ENCODE data around the gene LPCAT2. TPM values are rescaled to one million over a fixed set of nuclear protein-coding genes. Genes with fewer than 3 reads are reported as not detected.

LPCAT2 gene
- total RNA-seq, 2 experiments from 2014 or later = 0.16 TPM; not detected in 1

- Mint-ChIP-seq H3K27me3 (peaks cover 5% of the 10 kb centered on the region), H3K4me1 (ENCODE audit: low read depth) (no peaks in the 10 kb centered on the region), H3K27ac (no peak overlapping the region), H3K9me3 (no peaks in the 10 kb centered on the region), H3K36me3 (ENCODE audit: low read depth) (no peaks in the 10 kb centered on the region), H3K4me3 (no peak overlapping the region)
- no peak for DNase-seq
- POLR2A ChIA-PET = interaction anchor here (0.9 kb wide), 1 partner anchor 15 kb away, joined by 3 read pairs; no protein-coding TSS in a partner anchor
- CTCF ChIA-PET = interaction anchor here (1.6 kb wide), 1 partner anchor 113 kb away, joined by 3 read pairs; no protein-coding TSS in a partner anchor
- ATAC-seq = no peak
- TF ChIP-seq CTCF (IDR thresholded peaks at IDR 0.05) = no peak
- intact Hi-C loops (cut with micrococcal nuclease) = no loop called here
Observed at GRCh38 chr16:55577887-55578286, 69.0 kb downstream of the LPCAT2 start.

- H3K36me3 Mint-ChIP-seq (ENCODE audit: low read depth) = no peaks in the 10 kb centered on the region
- H3K4me1 Mint-ChIP-seq (ENCODE audit: low read depth) = no peaks in the 10 kb centered on the region
- CTCF ChIA-PET = no interaction called here
- POLR2A ChIA-PET = no interaction called here
- ATAC-seq (no peak), DNase-seq (no peak)
- H3K27ac Mint-ChIP-seq = no peak overlapping the region
- no peaks in the 10 kb centered on the region for H3K9me3 Mint-ChIP-seq
- intact Hi-C loops (cut with micrococcal nuclease) = no loop called here
- peaks cover 1% of the 10 kb centered on the region for H3K27me3 Mint-ChIP-seq
- no peak for TF ChIP-seq CTCF (IDR thresholded peaks at IDR 0.05)
- no peak overlapping the region for H3K4me3 Mint-ChIP-seq
Observed at GRCh38 chr16:55585631-55586030, 76.8 kb downstream of the LPCAT2 start.

GRCh38 chr16:55588799-55589198 is 79.9 kb downstream of the LPCAT2 start:
- Mint-ChIP-seq H3K4me3 (no peak overlapping the region), H3K4me1 (ENCODE audit: low read depth) (no peaks in the 10 kb centered on the region), H3K9me3 (no peaks in the 10 kb centered on the region), H3K27me3 (peaks cover 7% of the 10 kb centered on the region), H3K36me3 (ENCODE audit: low read depth) (no peaks in the 10 kb centered on the region), H3K27ac (no peak overlapping the region)
- TF ChIP-seq CTCF (IDR thresholded peaks at IDR 0.05) = no peak
- DNase-seq (no peak), ATAC-seq (no peak)
- intact Hi-C loops (cut with micrococcal nuclease) = no loop called here
- CTCF ChIA-PET = no interaction called here
- POLR2A ChIA-PET = no interaction called here

GRCh38 chr16:55592306-55592705 is 83.4 kb downstream of the LPCAT2 start:
- no peak overlapping the region for H3K4me3 Mint-ChIP-seq
- ATAC-seq = no peak
- intact Hi-C loops (cut with micrococcal nuclease) = no loop called here
- no peak for DNase-seq
- H3K36me3 Mint-ChIP-seq (ENCODE audit: low read depth) = no peaks in the 10 kb centered on the region
- TF ChIP-seq CTCF (IDR thresholded peaks at IDR 0.05) = no peak
- ChIA-PET CTCF (no interaction called here), POLR2A (interaction anchor here (0.6 kb wide), 1 partner anchor 14 kb away, joined by 3 read pairs; no protein-coding TSS in a partner anchor)
- H3K9me3 Mint-ChIP-seq = no peaks in the 10 kb centered on the region
- peaks cover 15% of the 10 kb centered on the region for H3K27me3 Mint-ChIP-seq
- no peaks in the 10 kb centered on the region for H3K4me1 Mint-ChIP-seq (ENCODE audit: low read depth)
- no peak overlapping the region for H3K27ac Mint-ChIP-seq

GRCh38 chr16:55597928-55598327 is 89.1 kb downstream of the LPCAT2 start:
- no peak for TF ChIP-seq CTCF (IDR thresholded peaks at IDR 0.05)
- Mint-ChIP-seq H3K27ac (no peak overlapping the region), H3K36me3 (ENCODE audit: low read depth) (no peaks in the 10 kb centered on the region), H3K4me1 (ENCODE audit: low read depth) (no peaks in the 10 kb centered on the region), H3K4me3 (no peak overlapping the region), H3K27me3 (peaks cover 13% of the 10 kb centered on the region), H3K9me3 (no peaks in the 10 kb centered on the region)
- intact Hi-C loops (cut with micrococcal nuclease) = no loop called here
- no peak for DNase-seq
- ChIA-PET POLR2A (no interaction called here), CTCF (no interaction called here)
- ATAC-seq = no peak
